Naive thymus-derived CD4-positive, alpha-beta T cell (primary cell): ENCODE data around the gene CYCS. TPM values are rescaled to one million over a fixed set of nuclear protein-coding genes. Genes with fewer than 3 reads are reported as not detected.

ENCODE experiments used
- ATAC-seq: fragments of 150-1000 bp; cut with Tn5 transposase; 2 replicates; pipeline ENCODE4 v1.10.0; 2021; ENCODE audit warnings: mild to moderate bottlenecking, moderate library complexity
- CTCF ChIA-PET: fragments of 350-600 bp; sonication (Branson Sonifier 250); formaldehyde crosslinking; loops from one replicate; lab custom pipeline; 2021; ENCODE audit warnings: antibody characterized with exemption; lab: Charles Lee
- POLR2A ChIA-PET: fragments of 350-600 bp; sonication (Branson Sonifier 250); formaldehyde crosslinking; loops from one replicate; lab custom pipeline; 2021; ENCODE audit warnings: antibody characterized with exemption, inconsistent platforms; lab: Charles Lee
- DNase-seq, 9 donors: peaks; one replicate each; pipeline versions ENCODE4 v3.0.0 to v3.0.0-alpha.2; 2020 to 2022; ENCODE audit warnings: mixed read lengths in 1 of 9
- H3K27ac ChIP-seq: one replicate; pipeline ENCODE4 v1.7.0; 2013; ENCODE audit warnings: mild to moderate bottlenecking, low read depth, low read length, moderate library complexity
- H3K27me3 ChIP-seq, 2 donors: one replicate each; pipeline ENCODE4 v1.7.0; 2013; ENCODE audit warnings: low read length in 2 of 2, mild to moderate bottlenecking in 2 of 2, moderate library complexity in 2 of 2; ENCODE audit not compliant: control insufficient read depth in 2 of 2, insufficient read depth in 2 of 2
- H3K36me3 ChIP-seq, 3 experiments: 1 replicate in 2 of 3; 2 replicates in 1 of 3; pipeline ENCODE4 v1.7.0; 2013; ENCODE audit warnings: low read length in 3 of 3, mild to moderate bottlenecking in 3 of 3, moderate library complexity in 1 of 3; ENCODE audit not compliant: insufficient read depth in 3 of 3, control insufficient read depth in 2 of 3
- H3K4me1 ChIP-seq, 2 donors: one replicate each; pipeline ENCODE4 v1.7.0; 2013; ENCODE audit warnings: low read length in 2 of 2, mild to moderate bottlenecking in 2 of 2, moderate library complexity in 1 of 2; ENCODE audit not compliant: control insufficient read depth in 2 of 2, insufficient read depth in 2 of 2
- H3K4me3 ChIP-seq: 2 replicates; pipeline ENCODE4 v1.7.0; 2013; ENCODE audit warnings: mild to moderate bottlenecking, low read length
- H3K9me3 ChIP-seq, 3 experiments: 1 replicate in 2 of 3; 2 replicates in 1 of 3; pipeline ENCODE4 v1.7.0; 2013; ENCODE audit warnings: low read length in 3 of 3; ENCODE audit not compliant: control insufficient read depth in 2 of 3
- H3K27ac Mint-ChIP-seq, 9 donors: one replicate each; pipeline ENCODE4 v1.8.0; 2020 to 2022; ENCODE audit warnings: mixed read lengths in 9 of 9, mild to moderate bottlenecking in 8 of 9, moderate library complexity in 5 of 9, inconsistent platforms in 2 of 9
- H3K27me3 Mint-ChIP-seq, 5 donors: one replicate each; pipeline ENCODE4 v1.8.0; 2021 to 2022; ENCODE audit warnings: mixed read lengths in 5 of 5, mild to moderate bottlenecking in 1 of 5
- H3K36me3 Mint-ChIP-seq, 5 donors: one replicate each; pipeline ENCODE4 v1.8.0; 2020 to 2022; ENCODE audit warnings: mixed read lengths in 5 of 5, mild to moderate bottlenecking in 3 of 5, inconsistent platforms in 1 of 5
- H3K4me1 Mint-ChIP-seq, 7 donors: one replicate each; pipeline ENCODE4 v1.8.0; 2020 to 2022; ENCODE audit warnings: mixed read lengths in 7 of 7, mild to moderate bottlenecking in 3 of 7, inconsistent platforms in 1 of 7
- H3K4me3 Mint-ChIP-seq, 10 donors: one replicate each; pipeline ENCODE4 v1.8.0; 2020 to 2022; ENCODE audit warnings: mild to moderate bottlenecking in 10 of 10, mixed read lengths in 10 of 10, moderate library complexity in 6 of 10, inconsistent platforms in 2 of 10
- H3K9me3 Mint-ChIP-seq, 11 donors: one replicate each; pipeline ENCODE4 v1.8.0; 2020 to 2022; ENCODE audit warnings: mixed read lengths in 11 of 11, mild to moderate bottlenecking in 4 of 11, inconsistent platforms in 1 of 11, moderate library complexity in 1 of 11
- intact Hi-C, 2 donors: fragments of 100-400 bp; cut with micrococcal nuclease; formaldehyde crosslinking; loops; one replicate each; pipeline ENCODE4 v1.15.1; 2023
- polyA plus RNA-seq, 2 donors: library from polyadenylated mRNA; unstranded; fragments of 300-500 nt; fragmentation: Illumina TruSeq; gene quantifications; one replicate each; pipeline ENCODE4 v1.2.3, GENCODE V29; 2021
- total RNA-seq, 6 experiments: library from RNA in 5 of 6; stranded (reverse) in 5 of 6; gene quantifications; 1 replicate in 5 of 6; 2 replicates in 1 of 6; pipeline ENCODE4 v1.2.3 and lab custom pipeline; 2021 to 2026

CYCS gene
- total and polyA plus RNA-seq, 7 experiments from 2014 or later, result 40.4 to 130 (median 114) TPM

- Histone ChIP-seq H3K27ac (no peak overlapping the region), H3K4me3 (no peak overlapping the region), H3K9me3 (no peaks in the 10 kb centered on the region), H3K36me3 (no peaks in the 10 kb centered on the region), H3K27me3 (no peaks in the 10 kb centered on the region), H3K4me1 (no peaks in the 10 kb centered on the region)
- ChIA-PET CTCF (interaction anchor here (1.0 to 7.2 kb wide), 4 partner anchors 10 to 283 kb away, joined by 3 to 50 read pairs (median 20); no protein-coding TSS in a partner anchor), POLR2A (interaction anchor here (1.1 kb wide), 1 partner anchor 18 kb away, joined by 3 read pairs; no protein-coding TSS in a partner anchor)
- ATAC-seq (no peak), DNase-seq (no peak)
- intact Hi-C loops, result loop anchor here (2.0 to 10.0 kb wide), 5 partner anchors 519 to 1551 kb away; partner anchors contain the start of gene PALS2 (in 1 of the 2)
- Mint-ChIP-seq H3K4me3 (no peak overlapping the region), H3K27ac (no peak overlapping the region), H3K36me3 (no peaks in the 10 kb centered on the region), H3K4me1 (peaks cover 0 to 17% (median 8%) of the 10 kb centered on the region in 7 donors), H3K27me3 (peaks cover 0 to 14% (median 0%) of the 10 kb centered on the region in 5 donors), H3K9me3 (peaks cover 0 to 2% (median 0%) of the 10 kb centered on the region in 11 donors)
Measured at GRCh38 chr7:25095516-25096345, 29.3 kb downstream of the CYCS start.

GRCh38 chr7:25093268-25093826, 31.7 kb downstream of the CYCS start:
- Mint-ChIP-seq H3K4me3 (no peak overlapping the region), H3K4me1 (peaks cover 0 to 15% (median 8%) of the 10 kb centered on the region in 7 donors), H3K27ac (no peak overlapping the region), H3K27me3 (peaks cover 0 to 14% (median 0%) of the 10 kb centered on the region in 5 donors), H3K9me3 (peaks cover 0 to 2% (median 0%) of the 10 kb centered on the region in 11 donors), H3K36me3 (no peaks in the 10 kb centered on the region)
- no peaks in the 10 kb centered on the region for H3K4me1 ChIP-seq
- POLR2A ChIA-PET, result interaction anchor here (1.3 kb wide), 1 partner anchor 273 kb away, joined by 3 read pairs; no protein-coding TSS in a partner anchor
- H3K36me3 ChIP-seq, result no peaks in the 10 kb centered on the region
- intact Hi-C loops, result loop anchor here (1.0 to 10.0 kb wide), 8 partner anchors 23 to 1549 kb away; partner anchors contain the start of gene PALS2 (in 1 of the 2)
- CTCF ChIA-PET, result interaction anchor here (0.6 to 7.2 kb wide), 14 partner anchors 7 to 1231 kb away, joined by 3 to 50 read pairs (median 4); partner anchors contain the start of gene OSBPL3
- H3K27ac ChIP-seq, result no peak overlapping the region
- ATAC-seq (peak; percentile 90), DNase-seq (peak; percentile 33 to 80 (median 60))
- H3K9me3 ChIP-seq, result no peaks in the 10 kb centered on the region
- no peaks in the 10 kb centered on the region for H3K27me3 ChIP-seq
- no peak overlapping the region for H3K4me3 ChIP-seq

GRCh38 chr7:25091779-25092178, 33.3 kb downstream of the CYCS start:
- ChIA-PET POLR2A (no interaction called here), CTCF (interaction anchor here (0.7 to 7.2 kb wide), 10 partner anchors 9 to 279 kb away, joined by 3 to 50 read pairs (median 7); no protein-coding TSS in a partner anchor)
- H3K27me3 Mint-ChIP-seq, result peaks cover 0 to 17% (median 0%) of the 10 kb centered on the region in 5 donors
- peaks cover 0 to 15% (median 8%) of the 10 kb centered on the region in 7 donors for H3K4me1 Mint-ChIP-seq
- no peak overlapping the region for H3K4me3 Mint-ChIP-seq
- H3K36me3 ChIP-seq, result no peaks in the 10 kb centered on the region
- intact Hi-C loops, result loop anchor here (2.0 to 10.0 kb wide), 5 partner anchors 21 to 1547 kb away; partner anchors contain the start of gene PALS2 (in 1 of the 2)
- H3K4me1 ChIP-seq, result no peaks in the 10 kb centered on the region
- H3K4me3 ChIP-seq, result no peak overlapping the region
- H3K27me3 ChIP-seq, result no peaks in the 10 kb centered on the region
- ATAC-seq (no peak), DNase-seq (no peak)
- no peaks in the 10 kb centered on the region for H3K36me3 Mint-ChIP-seq
- H3K9me3 Mint-ChIP-seq, result peaks cover 0 to 2% (median 0%) of the 10 kb centered on the region in 11 donors
- H3K27ac Mint-ChIP-seq, result no peak overlapping the region
- H3K27ac ChIP-seq, result no peak overlapping the region
- H3K9me3 ChIP-seq, result no peaks in the 10 kb centered on the region

- ChIA-PET CTCF (interaction anchor here (1.6 to 7.2 kb wide), 4 partner anchors 9 to 279 kb away, joined by 5 to 50 read pairs (median 22); no protein-coding TSS in a partner anchor), POLR2A (no interaction called here)
- Histone ChIP-seq H3K9me3 (no peaks in the 10 kb centered on the region), H3K36me3 (no peaks in the 10 kb centered on the region), H3K27ac (no peak overlapping the region), H3K4me3 (no peak overlapping the region), H3K27me3 (no peaks in the 10 kb centered on the region), H3K4me1 (no peaks in the 10 kb centered on the region)
- no peak overlapping the region for H3K27ac Mint-ChIP-seq
- H3K36me3 Mint-ChIP-seq, result no peaks in the 10 kb centered on the region
- intact Hi-C loops, result loop anchor here (5.0 to 10.0 kb wide), 4 partner anchors 424 to 1546 kb away; partner anchors contain the start of gene PALS2 (in 1 of the 2)
- DNase-seq (no peak), ATAC-seq (no peak)
- H3K4me3 Mint-ChIP-seq, result no peak overlapping the region
- H3K4me1 Mint-ChIP-seq, result peaks cover 0 to 15% (median 8%) of the 10 kb centered on the region in 7 donors
- peaks cover 0 to 17% (median 0%) of the 10 kb centered on the region in 5 donors for H3K27me3 Mint-ChIP-seq
- peaks cover 0 to 2% (median 0%) of the 10 kb centered on the region in 11 donors for H3K9me3 Mint-ChIP-seq
Measured at GRCh38 chr7:25091176-25091575, 33.9 kb downstream of the CYCS start.

- ChIA-PET POLR2A (interaction anchor here (0.7 kb wide), 1 partner anchor 35 kb away, joined by 3 read pairs; no protein-coding TSS in a partner anchor), CTCF (interaction anchor here (0.5 to 7.2 kb wide), 6 partner anchors 10 to 897 kb away, joined by 3 to 33 read pairs (median 6); no protein-coding TSS in a partner anchor)
- Mint-ChIP-seq H3K27me3 (peaks cover 0 to 18% (median 0%) of the 10 kb centered on the region in 5 donors), H3K36me3 (no peaks in the 10 kb centered on the region), H3K27ac (no peak overlapping the region), H3K9me3 (no peaks in the 10 kb centered on the region), H3K4me1 (peaks cover 0 to 15% (median 8%) of the 10 kb centered on the region in 7 donors), H3K4me3 (no peak overlapping the region)
- no peak overlapping the region for H3K4me3 ChIP-seq
- ATAC-seq (no peak), DNase-seq (no peak)
- H3K27me3 ChIP-seq, result no peaks in the 10 kb centered on the region
- no peaks in the 10 kb centered on the region for H3K4me1 ChIP-seq
- H3K36me3 ChIP-seq, result no peaks in the 10 kb centered on the region
- no peak overlapping the region for H3K27ac ChIP-seq
- intact Hi-C loops, result loop anchor here (5.0 to 10.0 kb wide), 4 partner anchors 423 to 1546 kb away; partner anchors contain the start of gene PALS2 (in 1 of the 2)
- H3K9me3 ChIP-seq, result no peaks in the 10 kb centered on the region
Measured at GRCh38 chr7:25090374-25090773, 34.7 kb downstream of the CYCS start.

- no peaks in the 10 kb centered on the region for H3K27me3 ChIP-seq
- ChIA-PET POLR2A (no interaction called here), CTCF (no interaction called here)
- no peaks in the 10 kb centered on the region for H3K4me1 Mint-ChIP-seq
- H3K27ac ChIP-seq, result no peak overlapping the region
- no peaks in the 10 kb centered on the region for H3K4me1 ChIP-seq
- DNase-seq (no peak), ATAC-seq (peak; percentile 46)
- H3K36me3 ChIP-seq, result no peaks in the 10 kb centered on the region
- no peak overlapping the region for H3K4me3 ChIP-seq
- intact Hi-C loops, result no loop called here
- peaks cover 0 to 3% (median 0%) of the 10 kb centered on the region in 5 donors for H3K36me3 Mint-ChIP-seq
- no peak overlapping the region for H3K4me3 Mint-ChIP-seq
- H3K27me3 Mint-ChIP-seq, result peaks cover 0 to 20% (median 0%) of the 10 kb centered on the region in 5 donors
- H3K9me3 ChIP-seq, result no peaks in the 10 kb centered on the region
- H3K9me3 Mint-ChIP-seq, result peaks cover 0 to 1% (median 0%) of the 10 kb centered on the region in 11 donors
- no peak overlapping the region for H3K27ac Mint-ChIP-seq
Measured at GRCh38 chr7:25087855-25088254, 37.2 kb downstream of the CYCS start.
